HG03097 (cell line): ENCODE results near the gene MFSD11.
"Not testable (repeated sequence)": the region's sequence is repeated elsewhere in the genome, so short reads cannot be mapped to it uniquely, and the experiment has no call there.

ENCODE experiments used
- ATAC-seq: cut with Tn5 transposase; IDR thresholded peaks from one replicate; pipeline ENCODE4 v1.9.1; 2021; ENCODE audit not compliant: unreplicated experiment, low FRiP score

MFSD11 gene

DNA sequence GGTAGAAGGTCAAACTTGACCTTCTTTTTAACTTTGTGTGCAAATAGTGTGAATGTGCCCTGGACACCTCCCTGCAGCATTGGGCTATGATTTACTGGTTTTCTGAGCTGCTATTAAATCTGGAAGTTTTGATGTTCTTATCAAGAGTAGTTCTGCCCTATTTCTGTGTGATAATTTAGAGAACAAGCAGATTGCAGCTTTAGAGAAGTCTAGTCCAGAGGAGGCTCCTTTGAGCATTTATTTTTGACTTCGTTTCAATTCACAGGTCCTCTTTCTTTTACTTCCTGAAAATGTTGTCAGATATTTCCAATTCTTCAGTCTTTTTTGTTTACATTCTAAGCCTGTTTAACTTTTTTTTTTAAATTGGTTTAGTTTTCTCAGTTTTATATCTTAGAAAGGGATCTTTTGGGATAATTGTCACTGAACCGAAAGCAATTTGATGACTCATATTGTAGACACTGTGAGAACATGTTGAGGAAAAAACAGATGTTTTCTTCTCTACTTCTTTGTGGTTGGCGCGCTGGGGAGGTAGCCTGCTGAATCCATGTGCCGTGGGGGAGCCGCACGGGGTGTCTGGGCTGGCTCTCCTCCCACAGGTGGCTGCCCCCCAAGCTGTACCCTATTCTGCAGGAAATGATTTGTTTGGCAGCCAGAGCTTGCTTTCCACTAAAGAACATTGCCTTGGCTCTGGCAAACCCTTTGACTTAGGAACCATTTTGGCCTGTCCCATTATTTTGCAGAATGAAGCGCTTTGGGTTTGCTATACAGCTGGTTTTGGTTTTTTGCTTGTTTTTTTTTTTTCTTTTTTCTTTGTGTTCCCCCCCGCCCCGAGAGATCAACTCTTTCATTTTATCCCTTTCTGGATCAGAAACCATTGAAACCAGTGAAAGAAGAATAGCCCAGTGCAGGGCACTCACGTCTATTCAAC lies 53.4 kb downstream of the MFSD11 start:
- no peak for ATAC-seq

DNA sequence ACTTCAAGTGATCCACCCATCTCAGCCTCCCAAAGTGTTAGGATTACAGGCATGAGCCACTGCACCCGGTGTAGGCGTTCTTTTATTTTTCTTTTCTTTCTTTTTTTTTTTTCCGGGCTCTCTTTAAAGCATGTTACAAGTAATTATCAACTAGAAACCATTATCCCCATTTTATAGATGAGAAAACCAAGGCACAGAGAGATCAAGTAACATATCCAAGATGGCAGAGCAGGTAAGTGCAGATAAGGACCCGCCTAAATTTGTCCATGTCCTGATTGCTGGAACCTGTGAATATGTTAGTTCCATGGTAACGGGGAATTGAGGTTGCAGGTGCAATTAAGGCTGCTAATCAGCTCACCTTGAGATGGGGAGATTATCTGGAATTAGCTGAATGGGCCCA lies 54.4 kb downstream of the MFSD11 start:
- ATAC-seq, result no peak

DNA sequence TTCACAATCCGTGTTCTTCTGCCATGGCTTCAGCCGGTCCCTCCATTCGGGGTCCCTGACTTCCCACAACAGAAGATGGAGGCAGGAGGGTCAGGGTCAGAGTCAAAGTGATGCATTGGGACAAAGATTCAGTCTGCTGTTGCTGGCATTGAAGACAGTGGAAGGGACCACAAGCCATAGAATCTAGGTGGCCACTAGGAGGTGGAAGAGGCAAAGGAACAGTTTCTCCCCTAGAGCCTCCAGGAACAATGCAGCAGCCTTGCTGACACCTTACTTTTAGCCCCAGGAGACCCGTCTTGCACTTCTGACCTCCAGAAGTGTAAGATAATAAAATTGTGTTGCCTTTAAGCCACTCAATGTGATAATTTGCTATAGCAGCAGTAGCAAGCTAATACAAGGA lies 55.9 kb downstream of the MFSD11 start:
- no peak for ATAC-seq

DNA sequence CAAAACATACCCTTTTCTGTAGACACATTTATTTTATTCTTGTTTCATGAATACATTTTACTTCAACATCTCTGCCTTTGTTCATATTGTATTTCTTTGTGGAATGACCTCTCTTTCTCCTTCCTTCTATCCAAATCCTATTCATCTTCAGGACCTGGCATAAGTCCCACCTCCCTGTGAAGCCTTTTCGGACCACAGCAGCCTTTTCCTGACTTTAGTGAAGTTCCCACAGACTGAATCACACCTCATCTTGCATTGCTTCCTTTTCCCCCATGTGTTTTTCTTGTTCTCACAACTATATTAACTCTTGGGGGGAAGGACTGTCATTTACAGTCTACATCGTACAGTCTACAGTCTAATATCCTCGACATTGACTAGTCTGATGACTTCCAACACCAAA lies 58.2 kb downstream of the MFSD11 start:
- no peak for ATAC-seq

DNA sequence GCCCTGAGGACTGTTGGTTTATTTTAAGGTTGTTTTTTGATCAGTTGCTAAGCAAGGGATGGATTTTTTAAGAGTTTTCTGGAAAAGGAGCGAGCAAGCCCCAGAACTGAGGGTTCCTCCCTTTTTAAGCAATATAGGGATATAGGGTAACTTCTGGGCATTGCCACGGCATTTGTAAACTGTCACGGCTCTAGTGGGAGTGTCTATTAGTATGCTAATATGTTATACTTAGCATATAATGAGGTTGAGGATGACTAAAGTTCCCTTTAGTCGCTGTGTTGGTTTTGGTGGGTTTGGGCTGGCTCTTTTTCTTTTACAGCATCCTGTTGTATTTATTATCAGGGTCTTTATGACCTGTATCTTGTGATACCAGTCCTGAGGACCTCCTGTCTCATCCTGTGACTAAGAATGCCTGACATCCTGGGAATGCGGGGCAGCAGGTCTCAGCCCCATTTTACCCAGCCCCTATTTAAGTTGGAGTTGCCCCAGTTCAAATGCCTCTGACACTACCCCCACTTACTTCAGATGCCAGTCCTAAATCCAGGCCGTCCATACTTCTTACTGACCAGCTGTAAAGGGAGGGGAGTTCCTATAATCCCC lies 59.4 kb downstream of the MFSD11 start:
- no peak for ATAC-seq

DNA sequence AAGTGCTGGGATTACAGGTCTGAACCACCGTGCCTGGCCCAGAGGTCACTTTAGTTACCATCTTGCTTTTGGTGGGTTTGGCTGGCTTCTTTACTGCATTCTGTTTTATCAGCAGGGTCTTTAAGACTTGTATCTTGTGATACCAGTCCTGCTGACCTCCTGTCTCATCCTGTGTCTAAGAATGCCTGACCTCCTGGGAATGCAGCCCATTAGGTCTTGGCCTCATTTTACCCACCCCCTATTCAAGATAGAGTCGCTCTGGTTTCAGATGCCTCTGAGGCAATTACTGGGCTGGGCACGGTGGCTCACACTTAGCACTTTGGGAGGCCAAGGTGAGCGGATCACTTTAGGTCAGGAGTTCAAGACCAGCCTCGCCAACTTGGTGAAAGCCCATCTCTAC lies 63.8 kb downstream of the MFSD11 start:
- no peak for ATAC-seq

DNA sequence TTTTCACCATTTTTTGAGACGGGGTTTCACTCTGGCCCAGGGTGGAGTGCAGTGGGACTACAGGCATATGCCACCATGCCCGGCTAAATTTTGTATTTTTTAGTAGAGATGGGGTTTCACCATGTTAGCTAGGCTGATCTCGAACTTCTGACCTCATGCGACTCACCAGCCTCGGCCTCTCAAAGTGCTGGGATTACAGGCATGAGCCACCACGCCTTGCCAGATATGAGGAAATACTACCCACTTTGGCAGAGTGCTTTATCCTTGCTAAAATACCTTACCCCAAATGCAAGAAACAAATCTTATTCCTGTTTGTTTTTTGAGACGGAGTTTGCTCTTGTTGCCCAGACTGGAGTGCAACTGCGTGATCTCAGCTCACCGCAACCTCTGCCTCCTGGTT lies 67.4 kb downstream of the MFSD11 start:
- no peak for ATAC-seq

DNA sequence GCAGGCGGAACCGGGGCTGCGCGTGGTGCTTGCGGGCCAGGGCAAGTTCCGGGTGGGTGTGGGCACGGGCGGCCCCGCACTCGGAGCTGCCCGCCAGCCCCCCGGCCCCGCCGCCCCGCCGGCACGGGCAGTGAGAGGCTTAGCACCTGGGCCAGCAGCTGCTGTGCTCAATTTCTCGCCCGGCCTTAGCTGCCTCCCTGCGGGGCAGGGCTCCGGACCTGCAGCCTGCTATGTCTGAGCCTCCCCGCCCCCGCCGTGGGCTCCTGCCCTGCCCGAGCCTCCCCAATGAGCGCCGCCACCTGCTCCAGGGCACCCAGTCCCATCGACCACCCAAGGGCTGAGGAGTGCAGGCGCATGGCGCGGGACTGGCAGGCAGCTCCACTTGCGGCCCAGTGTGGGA lies 68.2 kb downstream of the MFSD11 start:
- not testable (repeated sequence) for ATAC-seq

DNA sequence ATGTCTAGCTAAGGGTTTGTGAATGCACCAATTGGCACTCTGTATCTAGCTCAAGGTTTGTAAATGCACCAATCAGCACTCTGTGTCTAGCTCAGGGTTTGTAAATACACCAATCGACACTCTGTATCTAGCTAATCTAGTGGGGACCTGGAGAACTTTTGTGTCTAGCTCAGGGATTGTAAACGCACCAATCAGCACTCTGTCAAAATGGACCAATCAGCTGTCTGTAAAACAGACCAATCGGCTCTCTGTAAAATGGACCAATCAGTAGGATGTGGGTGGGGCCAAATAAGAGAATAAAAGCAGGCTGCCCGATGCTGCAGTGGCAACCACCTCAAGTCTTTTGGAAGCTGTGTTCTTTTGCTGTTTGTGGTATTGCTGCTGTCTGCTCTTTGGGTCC lies 68.8 kb downstream of the MFSD11 start:
- ATAC-seq, result not testable (repeated sequence)

DNA sequence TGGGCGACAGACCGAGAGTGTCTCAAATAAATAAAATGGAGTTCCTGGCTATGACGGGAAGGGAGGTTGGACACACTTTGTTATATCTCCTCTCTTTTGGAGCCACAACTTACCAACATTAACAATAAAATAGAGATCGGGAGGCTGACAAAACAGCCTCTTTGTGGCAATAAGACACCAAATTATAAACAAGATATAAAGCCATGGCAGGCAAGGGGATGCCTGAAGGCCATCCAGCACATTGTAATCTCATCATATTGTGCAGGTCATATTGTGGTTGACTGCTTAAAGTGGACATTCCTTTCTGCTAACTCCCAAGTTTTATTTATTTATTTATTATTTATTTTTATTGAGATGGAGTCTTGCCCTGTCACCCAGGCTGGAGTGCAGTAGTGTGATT lies 70.4 kb downstream of the MFSD11 start:
- ATAC-seq, result no peak

DNA sequence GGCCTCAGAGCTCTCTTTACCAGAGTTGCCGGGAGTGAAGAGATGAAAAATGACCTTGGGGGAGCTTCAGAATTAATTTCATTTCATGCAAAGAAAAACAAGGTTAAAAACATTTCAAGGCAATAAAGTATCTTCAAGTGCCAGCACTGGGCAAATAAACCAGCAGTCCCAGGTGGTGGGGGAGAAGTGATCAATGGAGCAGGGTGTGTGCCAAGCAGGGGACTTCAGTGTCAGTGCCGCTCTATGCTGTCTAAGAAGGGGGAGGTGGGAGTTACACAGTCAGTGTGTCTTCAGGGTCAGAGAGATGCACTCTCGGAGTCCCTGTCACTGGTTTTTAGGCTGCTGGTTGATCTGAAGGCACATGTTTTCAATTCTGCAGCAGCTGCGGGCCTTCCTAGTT lies 73.0 kb downstream of the MFSD11 start:
- no peak for ATAC-seq

DNA sequence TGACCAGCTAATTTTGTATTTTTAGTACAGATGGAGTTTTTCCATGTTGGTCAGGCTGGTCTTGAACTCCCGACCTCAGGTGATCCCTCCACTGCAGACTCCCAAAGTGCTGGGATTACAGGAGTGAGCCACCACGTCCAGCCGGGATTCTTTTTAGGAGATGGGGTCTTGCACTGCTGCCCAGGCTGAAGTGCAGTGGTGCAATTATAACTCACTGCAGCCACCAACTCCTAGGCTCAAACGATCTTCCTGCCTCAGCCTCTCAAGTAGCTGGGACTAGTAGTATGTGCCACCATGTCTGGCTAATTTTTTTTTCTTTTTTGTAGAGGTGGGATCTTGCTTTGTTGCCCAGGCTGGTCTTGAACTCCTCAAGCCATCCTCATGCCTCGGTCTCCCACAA lies 73.9 kb downstream of the MFSD11 start:
- no peak for ATAC-seq

DNA sequence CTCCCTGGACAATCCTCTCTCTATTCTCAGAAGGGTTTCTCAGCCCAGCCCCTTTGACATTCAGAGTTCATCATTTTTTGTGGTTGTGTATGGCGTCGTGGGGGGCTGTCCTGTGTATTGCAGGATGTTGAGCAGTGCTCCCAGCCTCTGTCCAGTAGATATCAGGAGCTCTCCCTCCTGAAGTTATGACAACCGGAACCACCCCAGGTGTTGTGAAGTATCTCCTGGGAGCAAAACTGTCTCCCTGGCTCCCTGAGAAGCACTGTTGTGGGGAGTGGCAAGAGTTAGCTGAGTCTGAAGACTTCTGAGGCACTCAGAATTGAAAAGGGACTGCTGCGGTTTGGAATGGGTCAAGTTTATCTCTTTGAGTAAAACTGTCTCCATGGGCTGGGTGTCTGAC lies 74.3 kb downstream of the MFSD11 start:
- ATAC-seq, result no peak

DNA sequence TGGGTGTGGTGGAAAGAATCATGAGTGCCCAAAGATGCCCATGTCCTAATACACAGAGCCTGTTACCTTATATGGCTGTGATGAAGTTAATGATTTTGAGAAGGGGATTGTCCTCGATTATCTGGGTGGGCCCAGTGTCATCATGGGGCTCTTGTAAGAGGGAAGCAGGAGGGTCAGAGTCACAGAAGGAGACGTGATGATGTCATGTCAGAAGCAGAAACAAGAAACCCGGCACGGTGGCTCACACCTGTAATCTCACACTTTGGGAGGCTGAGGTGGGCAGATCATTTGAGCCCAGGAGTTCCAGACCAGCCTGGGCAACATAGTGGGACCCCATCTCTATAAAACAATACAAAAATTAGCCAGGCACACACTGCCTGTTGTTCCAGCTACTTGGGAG lies 75.0 kb downstream of the MFSD11 start:
- no peak for ATAC-seq

DNA sequence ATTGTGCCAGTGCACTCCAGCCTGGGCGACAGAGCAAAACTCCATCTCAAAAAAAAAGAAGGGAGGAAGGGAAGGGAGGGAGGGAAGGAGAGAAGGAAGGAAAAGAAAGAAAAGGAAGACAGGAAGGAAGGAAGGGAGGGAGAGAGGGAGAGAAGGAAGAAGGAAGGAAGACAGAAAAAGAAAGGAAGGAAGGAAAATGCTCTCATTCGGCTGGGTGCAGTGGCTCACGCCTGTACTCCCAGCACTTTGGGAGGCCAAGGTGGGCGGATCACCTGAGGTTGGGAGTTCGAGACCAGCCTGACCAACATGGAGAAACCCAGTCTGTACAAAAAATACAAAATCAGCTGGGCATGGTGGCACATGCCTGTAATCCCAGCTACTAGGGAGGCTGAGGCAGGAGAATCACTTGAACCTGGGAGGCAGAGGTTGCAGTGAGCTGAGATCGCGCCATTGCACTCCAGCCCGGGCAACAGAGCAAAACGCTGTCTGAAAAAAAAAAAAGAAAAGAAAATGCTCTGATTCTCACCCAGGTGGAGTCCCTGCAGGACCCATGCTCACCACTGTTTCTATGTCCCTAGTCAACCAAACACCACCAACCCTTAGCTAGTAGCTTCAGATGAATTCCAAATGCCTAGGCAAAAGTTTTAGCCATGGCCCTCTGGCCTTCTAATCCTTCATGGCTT lies 78.1 kb downstream of the MFSD11 start:
- not testable (repeated sequence) for ATAC-seq

DNA sequence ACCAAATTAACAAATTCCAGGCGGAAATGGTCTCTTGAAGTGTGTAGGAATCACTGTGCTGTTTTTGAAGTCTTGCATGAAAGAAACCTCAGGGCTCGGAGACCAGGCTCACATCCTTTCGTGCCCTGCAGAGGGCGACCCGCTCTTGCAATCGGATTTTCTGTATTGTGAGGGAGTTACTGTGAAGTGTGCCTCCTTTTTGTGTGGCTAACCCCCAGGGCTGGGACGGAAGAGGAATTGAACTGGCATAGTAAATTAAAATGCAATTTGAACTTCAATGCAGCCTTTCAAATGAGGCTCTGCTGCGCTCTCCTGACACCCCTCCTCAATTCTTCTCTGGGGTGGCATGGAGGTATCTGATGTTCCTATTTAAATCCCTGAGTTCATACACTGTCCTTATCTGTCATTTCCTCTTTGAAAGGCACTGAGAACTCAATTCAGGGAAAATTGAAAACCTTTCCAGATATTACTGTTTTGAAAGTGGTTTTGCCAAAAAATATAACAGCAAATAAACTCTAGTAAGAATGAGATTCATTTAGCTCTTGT lies 78.7 kb downstream of the MFSD11 start:
- ATAC-seq, result no peak

DNA sequence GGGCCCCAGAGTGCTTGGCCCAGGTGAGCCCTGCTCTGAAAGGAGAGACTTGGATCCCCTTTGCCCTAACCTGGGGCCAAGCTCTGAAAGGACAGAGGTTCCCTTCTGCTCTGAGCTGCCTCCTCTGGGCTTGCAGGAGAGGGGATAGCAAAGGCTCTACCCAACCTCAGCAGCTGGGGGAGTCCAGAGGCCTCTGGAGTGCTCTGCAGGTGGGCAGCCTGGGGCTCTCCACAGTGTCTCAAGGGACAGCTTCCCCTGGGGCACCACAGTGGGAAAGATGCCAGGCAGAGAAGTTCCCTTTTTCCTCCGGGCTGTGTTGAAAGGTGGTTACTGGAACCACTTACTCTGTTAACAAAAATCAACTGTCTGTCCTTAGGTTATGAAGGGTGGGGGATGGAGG lies 82.1 kb downstream of the MFSD11 start:
- no peak for ATAC-seq

DNA sequence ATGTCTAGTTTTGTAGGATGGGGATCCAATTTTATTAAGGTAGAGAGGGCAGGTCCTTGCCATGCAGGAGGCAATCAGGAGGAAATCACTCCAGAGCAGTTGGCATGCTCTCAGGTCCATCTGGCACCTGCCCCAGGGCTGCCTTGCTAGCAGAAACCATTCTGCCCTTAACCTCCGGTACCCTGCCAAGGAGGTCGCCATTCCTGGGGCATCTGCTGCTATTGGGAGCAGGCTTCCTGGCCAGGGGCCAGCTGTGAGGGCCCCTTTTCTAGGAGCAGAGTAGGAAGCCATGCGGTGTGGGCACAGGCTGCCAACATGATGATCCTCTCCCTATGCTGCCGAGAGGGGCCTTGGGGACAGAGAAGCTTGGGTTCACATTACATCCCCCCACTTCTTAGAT lies 82.6 kb downstream of the MFSD11 start:
- no peak for ATAC-seq

DNA sequence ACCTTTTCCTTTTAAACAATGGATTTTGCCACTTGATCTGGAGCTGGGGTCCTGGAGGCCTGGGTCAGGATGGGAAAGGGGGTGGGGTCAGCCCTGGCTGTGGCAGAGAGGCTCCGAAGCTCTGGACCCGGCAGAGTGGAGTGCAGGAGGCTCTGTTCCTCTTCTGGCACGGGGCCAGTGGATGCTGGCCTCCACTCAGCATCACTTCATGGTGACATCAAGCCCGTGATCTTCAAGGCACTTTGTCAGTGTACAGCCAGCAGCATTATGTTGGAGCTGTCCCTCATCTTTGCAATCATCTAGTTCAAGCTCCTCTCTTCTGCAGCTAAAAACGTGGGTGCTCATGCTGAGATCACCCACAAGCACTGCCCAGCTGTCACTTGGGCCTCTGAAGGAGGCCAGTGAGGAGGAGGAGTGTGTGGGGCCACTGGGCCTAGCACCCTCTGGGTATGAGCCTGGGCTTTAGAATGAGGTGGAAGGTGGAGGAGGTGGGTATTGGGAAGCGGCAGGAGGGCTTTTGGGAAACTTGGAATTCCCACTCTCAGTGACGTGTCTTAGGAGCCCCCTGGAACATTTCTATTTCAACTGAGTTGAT lies 84.4 kb downstream of the MFSD11 start:
- no peak for ATAC-seq

DNA sequence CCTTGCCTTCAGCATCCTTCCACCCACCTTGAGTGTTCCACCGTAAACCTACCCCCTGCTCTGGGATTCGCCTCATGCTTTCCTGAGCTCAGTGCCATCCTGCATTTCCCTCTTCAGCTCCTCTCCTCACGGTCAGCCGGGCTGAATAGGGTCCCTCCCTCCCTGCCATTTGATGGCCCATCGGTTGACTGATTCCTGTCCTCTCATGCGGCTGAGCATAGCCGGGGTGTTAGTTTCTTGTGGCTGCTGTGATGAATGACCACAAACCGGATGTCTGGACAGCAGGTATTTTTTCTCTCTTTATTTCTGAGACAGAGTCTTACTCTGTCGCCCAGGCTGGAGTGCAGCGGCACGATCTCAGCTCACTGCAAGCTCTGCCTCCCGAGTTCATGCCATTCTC lies 86.2 kb downstream of the MFSD11 start:
- no peak for ATAC-seq
